Uterus (tissue), 2 donors: Measurements from ENCODE around the gene SNX15.

Experiments used
- CTCF ChIP-seq, 4 experiments: fragments of 200-600 bp in 2 of 4; fragments of 450-650 bp in 2 of 4; sonication (generic) in 2 of 4; IDR thresholded peaks; one replicate each; pipeline ENCODE4 v1.5.1; 2016 to 2019; ENCODE audit warnings: antibody characterized with exemption in 4 of 4, mild to moderate bottlenecking in 2 of 4, moderate library complexity in 1 of 4
- POLR2A ChIP-seq, 2 donors: fragments of 450-650 bp; IDR thresholded peaks; one replicate each; pipeline ENCODE4 v1.6.1; 2016; ENCODE audit warnings: antibody characterized with exemption in 2 of 2, mild to moderate bottlenecking in 1 of 2, moderate library complexity in 1 of 2

GRCh38 chr11:65067446-65067845 is 40.2 kb downstream of the SNX15 start:
- no peak for TF ChIP-seq CTCF (IDR thresholded peaks at IDR 0.05)
- TF ChIP-seq POLR2A (IDR thresholded peaks at IDR 0.05): no peak
